ENCODE data around the gene DNAJC5G. TPM values are rescaled to one million over a fixed set of nuclear protein-coding genes. Genes with fewer than 3 reads are reported as not detected.
A peak's percentile ranks its signal among the peaks of the same experiment; 100 is the strongest.
"Not testable (repeated sequence)": the region's sequence is repeated elsewhere in the genome, so short reads cannot be mapped to it uniquely, and the experiment has no call there.

DNAJC5G gene
- total RNA-seq, 4 donors from 2014 or later = not detected

DNA sequence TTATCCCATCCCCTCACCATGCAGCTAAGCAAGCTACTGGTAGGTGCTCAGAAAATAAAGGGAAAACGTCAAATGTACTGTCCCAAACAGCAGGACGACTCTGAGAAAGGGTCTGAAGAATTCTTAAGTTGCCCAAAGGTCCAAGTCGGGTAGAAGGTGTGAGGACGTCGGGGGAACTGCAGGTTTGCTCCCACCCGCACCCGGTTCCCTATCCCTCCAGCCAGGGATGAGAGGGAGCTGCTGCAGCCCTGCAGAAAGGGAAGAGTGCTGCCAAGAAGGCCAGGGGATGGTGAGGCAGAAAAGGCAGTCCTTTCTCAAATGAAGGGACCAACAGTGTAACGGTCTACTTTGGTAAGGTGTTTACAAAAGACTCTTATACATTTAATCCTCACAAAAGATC, 39.9 kb downstream of the DNAJC5G start:
- intact Hi-C loops (cut with DNase I; ENCODE audit: low total_unique reads) = no loop called here
- WGBS, 2 donors = 73 to 80% methylated on average over 8 of the region's 8 CpGs
- TF ChIP-seq, protein P1, sequence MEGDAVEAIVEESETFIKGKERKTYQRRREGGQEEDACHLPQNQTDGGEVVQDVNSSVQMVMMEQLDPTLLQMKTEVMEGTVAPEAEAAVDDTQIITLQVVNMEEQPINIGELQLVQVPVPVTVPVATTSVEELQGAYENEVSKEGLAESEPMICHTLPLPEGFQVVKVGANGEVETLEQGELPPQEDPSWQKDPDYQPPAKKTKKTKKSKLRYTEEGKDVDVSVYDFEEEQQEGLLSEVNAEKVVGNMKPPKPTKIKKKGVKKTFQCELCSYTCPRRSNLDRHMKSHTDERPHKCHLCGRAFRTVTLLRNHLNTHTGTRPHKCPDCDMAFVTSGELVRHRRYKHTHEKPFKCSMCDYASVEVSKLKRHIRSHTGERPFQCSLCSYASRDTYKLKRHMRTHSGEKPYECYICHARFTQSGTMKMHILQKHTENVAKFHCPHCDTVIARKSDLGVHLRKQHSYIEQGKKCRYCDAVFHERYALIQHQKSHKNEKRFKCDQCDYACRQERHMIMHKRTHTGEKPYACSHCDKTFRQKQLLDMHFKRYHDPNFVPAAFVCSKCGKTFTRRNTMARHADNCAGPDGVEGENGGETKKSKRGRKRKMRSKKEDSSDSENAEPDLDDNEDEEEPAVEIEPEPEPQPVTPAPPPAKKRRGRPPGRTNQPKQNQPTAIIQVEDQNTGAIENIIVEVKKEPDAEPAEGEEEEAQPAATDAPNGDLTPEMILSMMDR (IDR thresholded peaks at IDR 0.05) = no peak
- TF ChIP-seq POLR2A (IDR thresholded peaks at IDR 0.05) = no peak
- DNase-seq (ENCODE audit: low spot score in 2 of 2) = no peak
- H3K4me3 ChIP-seq (ENCODE audit: low read depth, poor library complexity, severe bottlenecking) = no peak overlapping the region

DNA sequence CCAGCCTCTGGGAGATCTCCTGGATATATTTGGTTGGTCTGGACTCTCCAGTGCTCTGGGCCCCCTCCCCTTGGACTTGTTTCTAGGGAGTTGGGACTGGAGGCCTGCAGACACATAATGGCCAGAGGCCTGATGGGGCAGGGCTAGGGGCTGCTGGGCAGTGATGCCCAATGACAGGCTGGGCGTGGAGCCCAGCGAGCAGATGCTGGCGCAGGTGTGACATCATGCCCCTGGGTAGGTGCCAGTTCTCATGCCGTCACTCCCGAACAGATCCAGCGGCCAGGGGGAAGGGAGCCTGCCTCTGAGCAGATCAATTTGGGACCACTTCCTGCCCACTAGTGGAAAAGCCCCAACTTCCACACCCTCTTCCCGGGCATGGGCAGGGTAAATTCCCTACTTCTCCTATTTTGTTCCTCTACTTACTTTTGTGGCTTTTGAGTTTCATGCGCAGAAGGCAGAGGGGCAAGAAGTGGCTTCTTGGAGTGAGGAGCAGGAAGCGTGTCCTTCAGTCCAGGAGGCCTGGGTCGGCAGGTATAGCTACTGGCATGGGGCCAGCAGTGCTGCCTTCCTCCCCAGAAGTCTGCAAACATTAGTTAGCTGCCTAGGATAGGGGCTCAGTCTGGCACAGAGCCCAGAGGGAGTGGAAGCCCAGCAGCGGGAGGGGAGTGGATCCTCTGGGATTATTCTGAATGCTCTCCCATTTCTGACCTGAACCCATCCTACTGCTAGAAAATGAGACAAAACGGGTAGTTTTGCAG, 41.6 kb downstream of the DNAJC5G start:
- no peak for DNase-seq (ENCODE audit: low spot score in 2 of 2)
- TF ChIP-seq, protein P1 (IDR thresholded peaks at IDR 0.05) = no peak
- no peak for TF ChIP-seq POLR2A (IDR thresholded peaks at IDR 0.05)
- intact Hi-C loops (cut with DNase I; ENCODE audit: low total_unique reads) = no loop called here
- H3K4me3 ChIP-seq (ENCODE audit: low read depth, poor library complexity, severe bottlenecking) = no peak overlapping the region
- 68 to 79% methylated on average over 12 of the region's 12 CpGs for WGBS, 2 donors

DNA sequence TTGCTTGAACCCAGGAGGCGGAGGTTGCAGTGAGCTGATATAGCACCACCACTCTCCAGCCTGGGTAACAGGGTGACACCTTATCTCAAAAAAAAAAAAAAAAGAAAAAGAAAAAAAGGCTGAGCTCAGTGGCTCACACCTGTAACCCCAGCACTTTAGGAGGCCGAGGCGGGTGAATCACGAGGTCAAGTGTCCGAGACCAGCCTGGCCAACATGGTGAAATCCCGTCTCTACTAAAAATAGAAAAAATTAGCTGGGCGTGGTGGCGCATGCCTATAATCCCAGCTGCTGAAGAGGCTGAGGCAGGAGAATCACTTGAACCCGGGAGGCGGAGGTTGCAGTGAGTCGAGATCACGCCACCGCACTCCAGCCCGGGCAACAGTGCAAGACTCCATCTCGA, 44.6 kb downstream of the DNAJC5G start:
- DNase-seq (ENCODE audit: low spot score in 2 of 2); H3K4me3 ChIP-seq (ENCODE audit: low read depth, poor library complexity, severe bottlenecking); intact Hi-C loops (cut with DNase I; ENCODE audit: low total_unique reads): not testable (repeated sequence)
- 92 to 96% methylated on average over 15 of the region's 15 CpGs for WGBS, 2 donors

DNA sequence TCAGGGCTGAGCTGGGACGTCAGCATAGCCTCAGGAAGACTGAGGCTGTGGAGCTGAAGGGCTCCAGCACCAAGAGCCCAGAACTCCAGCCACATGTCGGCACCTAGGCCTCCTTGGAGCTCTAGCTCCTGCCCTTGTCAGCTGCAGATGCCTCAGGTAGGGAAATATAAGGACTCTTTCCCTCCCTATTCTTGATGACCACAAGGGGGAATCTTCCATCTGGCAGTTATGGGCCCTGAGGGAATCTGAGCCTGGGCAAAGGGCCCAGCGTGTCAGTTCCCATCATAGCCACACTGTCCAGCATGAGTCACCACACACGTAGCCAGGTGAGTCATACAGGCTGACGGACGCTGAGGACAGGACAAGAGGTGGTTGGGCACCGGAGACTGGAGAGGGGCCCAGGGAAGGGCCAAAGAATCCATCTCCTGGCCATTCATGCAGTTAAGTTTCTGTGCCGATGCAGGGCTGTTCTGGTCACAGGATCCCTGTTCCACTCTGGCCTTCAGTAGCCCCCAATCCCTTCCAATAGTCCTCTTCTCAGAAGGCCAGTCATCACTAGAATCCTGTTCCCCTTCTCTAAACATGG, 45.8 kb downstream of the DNAJC5G start:
- WGBS, 2 donors = 38 to 40% methylated on average over 8 of the region's 8 CpGs
- intact Hi-C loops (cut with DNase I; ENCODE audit: low total_unique reads) = no loop called here
- DNase-seq (ENCODE audit: low spot score in 2 of 2) = no peak

DNA sequence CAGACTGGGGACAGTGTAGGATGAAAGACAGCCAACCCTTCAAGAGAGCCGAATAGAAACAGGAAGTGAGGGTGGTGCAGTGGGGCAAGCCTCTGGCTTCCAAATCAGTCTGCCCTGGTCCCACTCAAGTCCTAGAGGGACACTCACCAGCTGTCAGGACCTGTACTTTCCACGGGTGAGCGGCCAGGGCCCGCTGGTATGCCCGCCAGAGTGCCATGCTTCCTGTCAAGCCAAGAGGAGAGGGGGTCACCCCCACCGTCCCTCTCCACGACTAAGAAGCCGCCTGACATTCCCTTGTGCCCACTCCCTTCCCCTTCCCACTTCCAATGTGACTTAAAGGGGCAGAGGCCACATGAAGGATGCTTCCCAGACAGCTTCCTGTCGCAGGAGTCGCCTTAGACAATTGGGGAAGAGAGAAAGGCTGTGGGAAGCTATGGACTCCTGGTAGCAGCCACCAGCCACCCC, 47.1 kb downstream of the DNAJC5G start:
- WGBS, 2 donors = 1 to 3% methylated on average over 10 of the region's 10 CpGs
- TF ChIP-seq, protein P1 (IDR thresholded peaks at IDR 0.05) = no peak
- no peak for TF ChIP-seq POLR2A (IDR thresholded peaks at IDR 0.05)
- intact Hi-C loops (cut with DNase I; ENCODE audit: low total_unique reads) = no loop called here
- H3K4me3 ChIP-seq (ENCODE audit: low read depth, poor library complexity, severe bottlenecking) = peak overlapping the region; percentile 79
- DNase-seq (ENCODE audit: low spot score in 2 of 2) = no peak

More for the DNA sequence above, 45.8 kb downstream of the DNAJC5G start:
- TF ChIP-seq POLR2A (IDR thresholded peaks at IDR 0.05) = no peak
- TF ChIP-seq, protein P1 (IDR thresholded peaks at IDR 0.05) = no peak
- H3K4me3 ChIP-seq (ENCODE audit: low read depth, poor library complexity, severe bottlenecking) = no peak overlapping the region

DNA sequence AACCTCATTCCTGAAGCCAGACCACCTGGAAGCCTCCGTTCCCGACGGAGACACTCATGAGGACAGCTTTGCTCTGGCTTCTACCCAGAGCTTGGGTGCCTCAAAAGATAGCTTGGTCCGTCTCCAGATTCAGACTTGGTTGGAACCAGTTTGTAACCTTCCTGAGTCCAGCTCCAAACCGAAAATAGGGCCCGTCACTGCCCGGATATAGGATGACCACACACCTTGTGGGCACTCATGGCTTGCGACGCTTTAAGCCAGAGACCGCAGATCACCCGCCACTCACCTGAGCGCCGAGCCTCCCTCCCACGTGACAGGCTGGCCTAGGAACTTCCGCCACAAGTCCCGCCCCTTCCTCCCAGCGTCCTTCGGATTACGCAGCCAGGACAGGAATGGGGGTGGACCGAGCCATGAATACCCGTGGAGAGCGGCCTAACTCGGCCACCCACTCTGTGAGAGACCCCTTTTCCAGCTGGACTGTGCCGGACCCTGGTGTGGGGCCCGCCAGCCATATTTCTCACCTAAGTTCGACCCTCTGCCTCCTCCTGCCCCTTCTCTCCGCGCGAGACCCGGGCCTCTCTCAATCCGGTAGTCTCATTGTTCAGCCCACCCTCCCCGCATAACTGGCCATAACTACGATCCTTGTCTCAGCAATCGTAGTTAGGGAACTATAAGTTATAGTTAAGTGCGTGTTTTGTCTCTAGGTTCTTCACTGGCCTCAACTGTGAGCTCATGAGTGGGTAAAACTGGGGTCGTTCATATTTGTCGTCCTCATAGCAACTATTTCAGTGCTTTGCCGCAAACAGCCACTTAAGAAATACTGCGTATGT, 47.7 kb downstream of the DNAJC5G start, which contains the start of gene MPV17:
Gene MPV17, minus strand, starts transcription at position 332 of the 830 bp plus-strand sequence. CDS start 580 bp downstream, outside the sequence.
- peak; percentile 89 to 98 for DNase-seq (ENCODE audit: low spot score in 2 of 2)
- peak within 1 kb of the TSS; percentile 79 for H3K4me3 ChIP-seq (ENCODE audit: low read depth, poor library complexity, severe bottlenecking)
- 0% methylated on average over 28 to 39 of the region's 39 CpGs for WGBS, 2 donors
- intact Hi-C loops (cut with DNase I; ENCODE audit: low total_unique reads) = no loop called here
- peak in 1 of 2 donors; percentile 68 for TF ChIP-seq POLR2A (IDR thresholded peaks at IDR 0.05)
- TF ChIP-seq, protein P1 (IDR thresholded peaks at IDR 0.05) = no peak
